NB4 (cell line): ENCODE measurements around the gene GOLGA6L10.
"Not testable (repeated sequence)": the region's sequence is repeated elsewhere in the genome, so short reads cannot be mapped to it uniquely, and the experiment has no call there.

ENCODE experiments used
- CTCF ChIP-seq: IDR thresholded peaks from one replicate; pipeline ENCODE4 v1.5.1; 2012; ENCODE audit warnings: low read depth, low read length
- POLR2A ChIP-seq: IDR thresholded peaks from 2 replicates; pipeline ENCODE4 v1.6.1; 2011; ENCODE audit warnings: mild to moderate bottlenecking; ENCODE audit not compliant: insufficient read length; ENCODE audit errors: extremely low read depth
- TF ChIP-seq, protein P1 (sequence below): IDR thresholded peaks from 2 replicates; pipeline ENCODE4 v1.6.1; 2011; ENCODE audit warnings: low read depth, low read length

DNA sequence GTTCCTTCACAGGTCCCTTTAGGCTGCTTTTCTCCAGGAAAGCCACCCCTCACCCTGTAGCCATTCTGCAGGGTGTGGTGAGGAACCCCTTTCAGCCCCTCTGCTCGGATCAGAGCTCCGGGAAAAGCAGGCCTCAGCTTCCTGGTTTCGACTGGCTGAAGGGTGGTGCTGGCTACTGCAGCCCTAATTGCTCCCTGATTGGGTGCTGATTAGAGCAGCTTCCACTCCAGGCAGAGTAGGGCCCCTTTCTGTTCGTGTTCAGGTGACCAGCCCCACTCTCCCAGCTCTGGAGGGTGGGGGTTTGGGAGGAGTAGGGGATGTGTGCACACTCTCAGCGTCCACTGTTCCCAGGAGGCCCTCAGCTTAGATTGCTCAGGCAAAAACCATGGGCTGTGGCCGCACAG lies 49.8 kb downstream of the GOLGA6L10 start:
- TF ChIP-seq CTCF, POLR2A: not testable (repeated sequence)
- TF ChIP-seq, protein P1, sequence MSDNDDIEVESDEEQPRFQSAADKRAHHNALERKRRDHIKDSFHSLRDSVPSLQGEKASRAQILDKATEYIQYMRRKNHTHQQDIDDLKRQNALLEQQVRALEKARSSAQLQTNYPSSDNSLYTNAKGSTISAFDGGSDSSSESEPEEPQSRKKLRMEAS = not testable (repeated sequence)
